K562 (cell line): ENCODE data around the gene REX1BD. TPM values are rescaled to one million over a fixed set of nuclear protein-coding genes. Genes with fewer than 3 reads are reported as not detected.

Source experiments
- CBFB ChIP-seq: sonication (generic); formaldehyde crosslinking; IDR thresholded peaks from 2 replicates; pipeline ENCODE4 v1.4.0; 2020; ENCODE audit warnings: mild to moderate bottlenecking, missing genetic modification reagents
- CXXC5 ChIP-seq: fragments of 250-450 bp; sonication (Bioruptor Pico); IDR thresholded peaks from 2 replicates; pipeline ENCODE4 v1.8.0; 2022; ENCODE audit warnings: inconsistent platforms, mild to moderate bottlenecking, moderate library complexity
- E2F3 ChIP-seq: fragments of 250-450 bp; sonication (Bioruptor Pico); IDR thresholded peaks from 2 replicates; pipeline ENCODE4 v1.4.0; 2020; ENCODE audit warnings: mild to moderate bottlenecking
- EHMT2 ChIP-seq: fragments of 450-650 bp; IDR thresholded peaks from 2 replicates; pipeline ENCODE4 v1.6.1; 2018; ENCODE audit warnings: antibody characterized with exemption
- GTF2A2 ChIP-seq: IDR thresholded peaks from 2 replicates; pipeline ENCODE4 v1.6.1; 2016; ENCODE audit warnings: mild to moderate bottlenecking, missing genetic modification characterization, missing compliant biosample characterization
- HNRNPL ChIP-seq: fragments of 200-400 bp; formaldehyde crosslinking; IDR thresholded peaks from 2 replicates; pipeline ENCODE4 v1.6.1; 2017; ENCODE audit warnings: low read depth, mild to moderate bottlenecking, low read length
- NONO ChIP-seq, 2 experiments: fragments of 200-400 bp in 1 of 2; fragments of 450-650 bp in 1 of 2; formaldehyde crosslinking in 1 of 2; IDR thresholded peaks; 2 replicates each; pipeline ENCODE4 v1.6.1; 2017; ENCODE audit warnings: low read depth in 2 of 2, mild to moderate bottlenecking in 2 of 2, moderate library complexity in 2 of 2, low read length in 1 of 2
- PHTF2 ChIP-seq: fragments of 250-450 bp; sonication (Bioruptor Pico); IDR thresholded peaks from 2 replicates; pipeline ENCODE4 v1.5.0; 2021; ENCODE audit warnings: mild to moderate bottlenecking
- TSC22D4 ChIP-seq: fragments of 450-650 bp; IDR thresholded peaks from 2 replicates; pipeline ENCODE4 v1.6.1; 2016; ENCODE audit warnings: missing genetic modification characterization, missing biosample characterization, control low read depth
- ZNF57 ChIP-seq: fragments of 450-650 bp; formaldehyde crosslinking; IDR thresholded peaks from 2 replicates; pipeline ENCODE4 v1.4.0; 2020; ENCODE audit warnings: mild to moderate bottlenecking, moderate library complexity
- polyA plus RNA-seq, 8 experiments: library from polyadenylated mRNA; depleted of rRNA in 4 of 8; stranded (reverse) in 5 of 8; unstranded in 3 of 8; fragments of >200 nt; fragmentation: Nextera tagmentation in 2 of 8; fragmentation: Illumina TruSeq in 1 of 8; extraction: Ambion mirVana in 2 of 8; extraction: Trizol in 1 of 8; gene quantifications; 2 replicates each; pipeline versions ENCODE4 v1.2.1 to v1.2.3, GENCODE V29; 2011 to 2014; ENCODE audit warnings: inconsistent platforms in 1 of 8, missing spikeins in 1 of 8
- total RNA-seq, 7 experiments: library from RNA; depleted of rRNA in 6 of 7; stranded (reverse); fragments of >200 nt in 6 of 7; fragmentation: Illumina TruSeq in 2 of 7; extraction: Trizol in 2 of 7; gene quantifications; 2 replicates each; pipeline versions ENCODE4 v1.2.1 to v1.2.3, GENCODE V29; 2011 to 2021; ENCODE audit warnings: low replicate concordance in 1 of 7
- TF ChIP-seq, protein P1 (sequence below): fragments of 450-650 bp; IDR thresholded peaks from 2 replicates; pipeline ENCODE4 v1.6.1; 2017; ENCODE audit warnings: antibody characterized with exemption, mild to moderate bottlenecking
- TF ChIP-seq, protein P2 (sequence below), 2 experiments: fragments of 250-450 bp in 1 of 2; fragments of 450-650 bp in 1 of 2; sonication (Bioruptor Pico) in 1 of 2; IDR thresholded peaks; 2 replicates each; pipeline versions ENCODE4 v1.6.1 to v1.8.0; 2016 to 2021; ENCODE audit warnings: mild to moderate bottlenecking in 2 of 2, moderate library complexity in 2 of 2, missing compliant biosample characterization in 1 of 2, missing genetic modification characterization in 1 of 2
- TF ChIP-seq, protein P3 (sequence below): fragments of 150-350 bp; conservative IDR thresholded peaks from 2 replicates; pipeline ENCODE4 v1.6.1; 2014; ENCODE audit warnings: low read length
- TF ChIP-seq, protein P4 (sequence below): sonication (generic); formaldehyde crosslinking; IDR thresholded peaks from 2 replicates; pipeline ENCODE4 v1.8.1; 2023; ENCODE audit warnings: mild to moderate bottlenecking, missing genetic modification reagents
- TF ChIP-seq, protein P5 (sequence below): fragments of 200-800 bp; sonication (Bioruptor generic); IDR thresholded peaks from 2 replicates; pipeline ENCODE4 v1.6.1; 2017; ENCODE audit warnings: missing genetic modification characterization, missing compliant biosample characterization

Gene REX1BD
- total and polyA plus RNA-seq, 9 of the 15 experiments (the other 6 are each of a cell fraction or from before 2014, with no cell fraction given): 1.9 to 136 (median 13.8) TPM

DNA sequence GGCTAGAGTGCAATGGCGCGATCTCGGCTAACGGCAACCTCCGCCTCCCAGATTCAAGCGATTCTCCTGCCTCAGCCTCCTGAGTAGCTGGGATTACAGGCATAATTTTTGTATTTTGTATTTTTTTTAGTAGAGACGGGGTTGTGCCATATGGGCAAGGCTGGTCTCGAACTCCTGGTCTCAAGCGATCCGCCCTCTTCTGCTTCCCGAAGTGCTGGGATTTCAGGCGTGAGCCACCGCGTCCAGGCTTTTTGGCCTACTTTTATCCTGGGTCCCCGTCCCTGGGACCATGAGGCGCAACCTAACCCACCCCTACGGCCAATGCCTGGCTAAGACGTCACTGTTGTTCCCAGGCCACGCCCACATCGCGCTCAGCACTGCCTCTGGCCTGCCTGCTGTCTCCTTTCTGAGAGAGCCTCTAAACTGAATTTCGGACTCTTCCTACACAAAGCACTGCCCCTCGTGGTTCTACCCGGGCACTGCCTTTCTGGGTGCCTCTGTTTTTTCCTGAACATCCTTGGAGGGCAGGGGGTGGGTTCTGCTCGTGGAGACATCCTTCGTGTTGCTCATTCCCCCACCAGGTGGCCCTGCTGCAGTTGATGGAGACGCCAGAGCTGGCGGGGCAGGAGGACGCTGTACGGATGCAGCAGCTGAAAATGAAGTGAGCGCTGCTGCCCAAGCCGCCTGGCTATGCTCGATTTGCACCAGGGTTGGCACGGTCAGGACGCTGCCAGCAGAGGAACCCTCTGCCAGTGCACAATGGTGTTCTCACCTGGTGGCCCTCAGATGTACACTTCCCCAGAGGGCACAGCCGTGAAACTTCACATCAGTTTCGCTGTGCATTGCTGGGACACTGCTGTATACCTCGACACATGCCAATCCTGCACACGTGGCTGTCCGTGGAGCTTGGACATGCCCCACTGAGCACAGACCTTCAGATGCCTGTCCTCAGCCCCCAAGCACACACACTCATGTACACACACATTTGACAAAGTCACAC lies 2.0 kb downstream of the REX1BD start (continued):
- TF ChIP-seq, protein P1, sequence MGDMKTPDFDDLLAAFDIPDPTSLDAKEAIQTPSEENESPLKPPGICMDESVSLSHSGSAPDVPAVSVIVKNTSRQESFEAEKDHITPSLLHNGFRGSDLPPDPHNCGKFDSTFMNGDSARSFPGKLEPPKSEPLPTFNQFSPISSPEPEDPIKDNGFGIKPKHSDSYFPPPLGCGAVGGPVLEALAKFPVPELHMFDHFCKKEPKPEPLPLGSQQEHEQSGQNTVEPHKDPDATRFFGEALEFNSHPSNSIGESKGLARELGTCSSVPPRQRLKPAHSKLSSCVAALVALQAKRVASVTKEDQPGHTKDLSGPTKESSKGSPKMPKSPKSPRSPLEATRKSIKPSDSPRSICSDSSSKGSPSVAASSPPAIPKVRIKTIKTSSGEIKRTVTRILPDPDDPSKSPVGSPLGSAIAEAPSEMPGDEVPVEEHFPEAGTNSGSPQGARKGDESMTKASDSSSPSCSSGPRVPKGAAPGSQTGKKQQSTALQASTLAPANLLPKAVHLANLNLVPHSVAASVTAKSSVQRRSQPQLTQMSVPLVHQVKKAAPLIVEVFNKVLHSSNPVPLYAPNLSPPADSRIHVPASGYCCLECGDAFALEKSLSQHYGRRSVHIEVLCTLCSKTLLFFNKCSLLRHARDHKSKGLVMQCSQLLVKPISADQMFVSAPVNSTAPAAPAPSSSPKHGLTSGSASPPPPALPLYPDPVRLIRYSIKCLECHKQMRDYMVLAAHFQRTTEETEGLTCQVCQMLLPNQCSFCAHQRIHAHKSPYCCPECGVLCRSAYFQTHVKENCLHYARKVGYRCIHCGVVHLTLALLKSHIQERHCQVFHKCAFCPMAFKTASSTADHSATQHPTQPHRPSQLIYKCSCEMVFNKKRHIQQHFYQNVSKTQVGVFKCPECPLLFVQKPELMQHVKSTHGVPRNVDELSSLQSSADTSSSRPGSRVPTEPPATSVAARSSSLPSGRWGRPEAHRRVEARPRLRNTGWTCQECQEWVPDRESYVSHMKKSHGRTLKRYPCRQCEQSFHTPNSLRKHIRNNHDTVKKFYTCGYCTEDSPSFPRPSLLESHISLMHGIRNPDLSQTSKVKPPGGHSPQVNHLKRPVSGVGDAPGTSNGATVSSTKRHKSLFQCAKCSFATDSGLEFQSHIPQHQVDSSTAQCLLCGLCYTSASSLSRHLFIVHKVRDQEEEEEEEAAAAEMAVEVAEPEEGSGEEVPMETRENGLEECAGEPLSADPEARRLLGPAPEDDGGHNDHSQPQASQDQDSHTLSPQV: peak; percentile 33; the same call in 1 of the 2 replicates
- TF ChIP-seq, protein P2, sequence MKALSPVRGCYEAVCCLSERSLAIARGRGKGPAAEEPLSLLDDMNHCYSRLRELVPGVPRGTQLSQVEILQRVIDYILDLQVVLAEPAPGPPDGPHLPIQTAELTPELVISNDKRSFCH (CRISPR knock-in tag; IDR thresholded peaks at IDR 0.05): no peak
- TF ChIP-seq, protein P2 (tag; IDR thresholded peaks at IDR 0.05): no peak
- TF ChIP-seq, protein P3, sequence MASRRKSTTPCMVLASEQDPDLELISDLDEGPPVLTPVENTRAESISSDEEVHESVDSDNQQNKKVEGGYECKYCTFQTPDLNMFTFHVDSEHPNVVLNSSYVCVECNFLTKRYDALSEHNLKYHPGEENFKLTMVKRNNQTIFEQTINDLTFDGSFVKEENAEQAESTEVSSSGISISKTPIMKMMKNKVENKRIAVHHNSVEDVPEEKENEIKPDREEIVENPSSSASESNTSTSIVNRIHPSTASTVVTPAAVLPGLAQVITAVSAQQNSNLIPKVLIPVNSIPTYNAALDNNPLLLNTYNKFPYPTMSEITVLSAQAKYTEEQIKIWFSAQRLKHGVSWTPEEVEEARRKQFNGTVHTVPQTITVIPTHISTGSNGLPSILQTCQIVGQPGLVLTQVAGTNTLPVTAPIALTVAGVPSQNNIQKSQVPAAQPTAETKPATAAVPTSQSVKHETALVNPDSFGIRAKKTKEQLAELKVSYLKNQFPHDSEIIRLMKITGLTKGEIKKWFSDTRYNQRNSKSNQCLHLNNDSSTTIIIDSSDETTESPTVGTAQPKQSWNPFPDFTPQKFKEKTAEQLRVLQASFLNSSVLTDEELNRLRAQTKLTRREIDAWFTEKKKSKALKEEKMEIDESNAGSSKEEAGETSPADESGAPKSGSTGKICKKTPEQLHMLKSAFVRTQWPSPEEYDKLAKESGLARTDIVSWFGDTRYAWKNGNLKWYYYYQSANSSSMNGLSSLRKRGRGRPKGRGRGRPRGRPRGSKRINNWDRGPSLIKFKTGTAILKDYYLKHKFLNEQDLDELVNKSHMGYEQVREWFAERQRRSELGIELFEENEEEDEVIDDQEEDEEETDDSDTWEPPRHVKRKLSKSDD: no peak
- TF ChIP-seq TSC22D4 (tag): no peak
- TF ChIP-seq, protein P4, sequence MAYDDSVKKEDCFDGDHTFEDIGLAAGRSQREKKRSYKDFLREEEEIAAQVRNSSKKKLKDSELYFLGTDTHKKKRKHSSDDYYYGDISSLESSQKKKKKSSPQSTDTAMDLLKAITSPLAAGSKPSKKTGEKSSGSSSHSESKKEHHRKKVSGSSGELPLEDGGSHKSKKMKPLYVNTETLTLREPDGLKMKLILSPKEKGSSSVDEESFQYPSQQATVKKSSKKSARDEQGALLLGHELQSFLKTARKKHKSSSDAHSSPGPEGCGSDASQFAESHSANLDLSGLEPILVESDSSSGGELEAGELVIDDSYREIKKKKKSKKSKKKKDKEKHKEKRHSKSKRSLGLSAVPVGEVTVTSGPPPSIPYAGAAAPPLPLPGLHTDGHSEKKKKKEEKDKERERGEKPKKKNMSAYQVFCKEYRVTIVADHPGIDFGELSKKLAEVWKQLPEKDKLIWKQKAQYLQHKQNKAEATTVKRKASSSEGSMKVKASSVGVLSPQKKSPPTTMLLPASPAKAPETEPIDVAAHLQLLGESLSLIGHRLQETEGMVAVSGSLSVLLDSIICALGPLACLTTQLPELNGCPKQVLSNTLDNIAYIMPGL: no peak
- TF ChIP-seq CBFB: no peak
- TF ChIP-seq CXXC5 (CRISPR knock-in tag): no peak
- no peak for TF ChIP-seq GTF2A2
- no peak for TF ChIP-seq ZNF57 (CRISPR knock-in tag)
- TF ChIP-seq EHMT2: no peak
- TF ChIP-seq PHTF2 (CRISPR knock-in tag): no peak
- TF ChIP-seq E2F3: no peak
- TF ChIP-seq, protein P5, sequence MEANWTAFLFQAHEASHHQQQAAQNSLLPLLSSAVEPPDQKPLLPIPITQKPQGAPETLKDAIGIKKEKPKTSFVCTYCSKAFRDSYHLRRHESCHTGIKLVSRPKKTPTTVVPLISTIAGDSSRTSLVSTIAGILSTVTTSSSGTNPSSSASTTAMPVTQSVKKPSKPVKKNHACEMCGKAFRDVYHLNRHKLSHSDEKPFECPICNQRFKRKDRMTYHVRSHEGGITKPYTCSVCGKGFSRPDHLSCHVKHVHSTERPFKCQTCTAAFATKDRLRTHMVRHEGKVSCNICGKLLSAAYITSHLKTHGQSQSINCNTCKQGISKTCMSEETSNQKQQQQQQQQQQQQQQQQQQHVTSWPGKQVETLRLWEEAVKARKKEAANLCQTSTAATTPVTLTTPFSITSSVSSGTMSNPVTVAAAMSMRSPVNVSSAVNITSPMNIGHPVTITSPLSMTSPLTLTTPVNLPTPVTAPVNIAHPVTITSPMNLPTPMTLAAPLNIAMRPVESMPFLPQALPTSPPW: 0 out of 2 replicates have a peak, but pooled peaks have one; percentile 18
- no peak for TF ChIP-seq NONO (IDR thresholded peaks at IDR 0.05; ENCODE audit: low read depth in 2 of 2, low read length in 1 of 2)
- no peak for TF ChIP-seq HNRNPL
